ENCODE data around the gene FFAR3. TPM values are rescaled to one million over a fixed set of nuclear protein-coding genes. Genes with fewer than 3 reads are reported as not detected.

FFAR3 gene
- total RNA-seq: not detected in 2 replicates

DNA sequence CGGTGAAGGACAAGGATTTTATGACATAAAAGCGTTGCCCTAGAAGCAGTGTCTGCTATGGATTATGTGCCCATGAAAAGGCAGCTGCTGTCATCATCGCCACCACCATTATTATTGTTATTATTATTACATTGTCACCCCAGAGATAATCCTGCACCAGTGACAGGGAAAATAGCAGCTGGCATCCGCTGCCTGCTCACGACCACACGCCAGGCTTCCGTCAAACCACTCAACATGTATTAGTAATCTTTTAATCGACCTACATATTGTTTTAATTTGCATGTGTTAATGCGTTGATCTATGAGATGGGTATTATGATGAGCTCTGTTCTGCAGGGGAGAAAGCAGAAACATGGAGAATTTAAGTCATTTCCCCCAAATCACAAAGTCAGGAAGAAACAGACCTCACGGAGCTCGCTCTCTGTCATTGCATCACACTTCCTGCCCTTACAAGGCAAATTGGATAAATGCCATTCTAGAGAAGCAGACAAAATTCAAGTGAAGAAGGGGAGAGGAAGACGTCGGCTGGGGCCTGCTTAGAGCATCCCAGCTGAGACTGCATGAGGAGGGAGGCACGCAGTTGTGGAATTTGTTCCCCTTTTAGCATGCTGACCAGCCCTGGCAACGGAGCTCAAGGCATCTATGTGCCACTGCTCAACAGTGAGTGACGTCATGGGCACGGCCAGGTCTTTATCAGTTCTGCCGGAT is at the start of gene FFAR3:
Gene FFAR3 (plus strand): TSS at position 594 of the 707 bp plus-strand sequence. CDS start 431 bp downstream, outside the sequence.
- TF ChIP-seq, protein P1, sequence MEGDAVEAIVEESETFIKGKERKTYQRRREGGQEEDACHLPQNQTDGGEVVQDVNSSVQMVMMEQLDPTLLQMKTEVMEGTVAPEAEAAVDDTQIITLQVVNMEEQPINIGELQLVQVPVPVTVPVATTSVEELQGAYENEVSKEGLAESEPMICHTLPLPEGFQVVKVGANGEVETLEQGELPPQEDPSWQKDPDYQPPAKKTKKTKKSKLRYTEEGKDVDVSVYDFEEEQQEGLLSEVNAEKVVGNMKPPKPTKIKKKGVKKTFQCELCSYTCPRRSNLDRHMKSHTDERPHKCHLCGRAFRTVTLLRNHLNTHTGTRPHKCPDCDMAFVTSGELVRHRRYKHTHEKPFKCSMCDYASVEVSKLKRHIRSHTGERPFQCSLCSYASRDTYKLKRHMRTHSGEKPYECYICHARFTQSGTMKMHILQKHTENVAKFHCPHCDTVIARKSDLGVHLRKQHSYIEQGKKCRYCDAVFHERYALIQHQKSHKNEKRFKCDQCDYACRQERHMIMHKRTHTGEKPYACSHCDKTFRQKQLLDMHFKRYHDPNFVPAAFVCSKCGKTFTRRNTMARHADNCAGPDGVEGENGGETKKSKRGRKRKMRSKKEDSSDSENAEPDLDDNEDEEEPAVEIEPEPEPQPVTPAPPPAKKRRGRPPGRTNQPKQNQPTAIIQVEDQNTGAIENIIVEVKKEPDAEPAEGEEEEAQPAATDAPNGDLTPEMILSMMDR (IDR thresholded peaks at IDR 0.05; ENCODE audit: insufficient read depth, low read depth, low read length): no peak
- H3K4me3 ChIP-seq (ENCODE audit: low read depth, low read length): no peak within 1 kb of the TSS
- peak; percentile 7 for DNase-seq (ENCODE audit: low read depth)

- no peak overlapping the region for H3K4me3 ChIP-seq (ENCODE audit: low read depth, low read length)
- no peak for DNase-seq (ENCODE audit: low read depth)
- TF ChIP-seq, protein P1 (IDR thresholded peaks at IDR 0.05; ENCODE audit: insufficient read depth, low read depth, low read length): no peak
Observed at GRCh38 chr19:35308910-35309309, 49.4 kb upstream of the FFAR3 start.

DNA sequence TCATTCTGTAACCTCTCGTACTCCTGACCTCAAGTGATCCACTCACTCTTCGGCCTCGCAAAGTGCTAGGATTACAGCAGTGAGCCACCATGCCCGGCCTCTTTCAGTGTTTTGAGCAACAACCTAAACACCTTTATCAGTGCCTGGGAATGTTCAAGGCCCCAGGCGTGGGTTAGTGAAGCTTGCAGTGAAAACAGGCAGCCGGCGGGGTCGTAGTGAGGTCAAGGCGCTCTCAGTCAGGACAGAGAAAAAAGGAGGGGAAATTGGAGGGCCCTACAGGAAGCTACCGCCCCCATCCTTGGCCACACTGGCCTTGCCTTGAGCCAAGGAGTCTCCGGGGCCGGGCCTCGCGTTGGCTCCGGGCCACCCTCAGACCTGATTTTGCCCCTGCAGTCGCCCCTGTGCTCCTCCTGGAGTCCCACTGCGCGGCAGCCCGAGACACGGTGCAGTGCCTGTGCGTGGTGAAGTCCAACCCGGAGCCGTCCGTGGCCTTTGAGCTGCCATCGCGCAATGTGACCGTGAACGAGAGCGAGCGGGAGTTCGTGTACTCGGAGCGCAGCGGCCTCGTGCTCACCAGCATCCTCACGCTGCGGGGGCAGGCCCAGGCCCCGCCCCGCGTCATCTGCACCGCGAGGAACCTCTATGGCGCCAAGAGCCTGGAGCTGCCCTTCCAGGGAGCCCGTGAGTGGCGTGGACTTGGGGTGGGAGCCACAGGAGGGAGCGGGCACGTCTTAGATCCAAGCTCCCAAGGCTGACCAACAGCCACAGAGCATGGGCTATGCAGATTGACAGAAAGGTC is 48.6 kb upstream of the FFAR3 start:
- no peak overlapping the region for H3K4me3 ChIP-seq (ENCODE audit: low read depth, low read length)
- peak; percentile 74 for DNase-seq (ENCODE audit: low read depth)
- TF ChIP-seq, protein P1 (IDR thresholded peaks at IDR 0.05; ENCODE audit: insufficient read depth, low read depth, low read length): no peak

GRCh38 chr19:35310331-35310730 is 47.9 kb upstream of the FFAR3 start:
- TF ChIP-seq, protein P1 (IDR thresholded peaks at IDR 0.05; ENCODE audit: insufficient read depth, low read depth, low read length): no peak
- DNase-seq (ENCODE audit: low read depth): no peak
- no peak overlapping the region for H3K4me3 ChIP-seq (ENCODE audit: low read depth, low read length)

DNA sequence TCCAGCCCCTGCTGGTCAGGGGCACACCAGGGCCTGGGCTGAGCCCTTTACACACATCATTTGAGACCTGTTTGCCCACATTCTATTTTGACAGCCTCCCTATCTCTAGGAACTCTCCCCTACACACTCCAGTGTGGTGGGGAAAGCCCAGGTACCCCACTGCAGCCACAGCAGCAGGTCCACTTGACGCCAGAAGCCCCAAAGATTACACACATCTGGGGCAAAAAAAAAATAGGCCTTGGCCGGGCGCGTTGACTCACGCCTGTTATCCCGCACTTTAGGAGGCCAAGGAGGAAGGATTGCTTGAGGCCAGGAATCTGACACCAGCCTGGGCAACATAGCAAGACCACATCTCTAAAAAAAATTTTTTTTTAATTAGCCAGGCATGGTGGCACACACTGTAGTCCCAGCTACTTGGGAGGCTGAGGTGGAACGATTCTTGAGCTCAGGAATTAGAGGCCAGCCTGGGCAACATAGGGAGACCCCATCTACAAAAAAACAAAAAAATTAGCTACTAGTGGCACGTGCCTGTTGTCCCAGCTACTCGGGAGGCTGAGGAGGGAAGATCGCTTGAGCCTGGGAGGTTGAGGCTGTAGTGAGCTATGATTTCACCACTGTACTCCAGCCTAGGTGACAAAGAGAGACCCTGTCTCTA is 47.3 kb upstream of the FFAR3 start:
- TF ChIP-seq, protein P1 (IDR thresholded peaks at IDR 0.05; ENCODE audit: insufficient read depth, low read depth, low read length): no peak
- H3K4me3 ChIP-seq (ENCODE audit: low read depth, low read length): no peak overlapping the region
- DNase-seq (ENCODE audit: low read depth): no peak

- DNase-seq (ENCODE audit: low read depth): no peak
- TF ChIP-seq, protein P1 (IDR thresholded peaks at IDR 0.05; ENCODE audit: insufficient read depth, low read depth, low read length): no peak
- H3K4me3 ChIP-seq (ENCODE audit: low read depth, low read length): no peak overlapping the region
Observed at GRCh38 chr19:35311901-35312665, 46.2 kb upstream of the FFAR3 start.

Measured in fibroblast of villous mesenchyme (primary cell).